Activated CD4-positive, CD25-positive, alpha-beta regulatory T cell treated with anti-CD3 and anti-CD28 coated beads, Interleukin-2, amount 50 U/mL, for 24 hours (primary cell): ENCODE data around the gene BCL2A1.
"Not testable (repeated sequence)": the region's sequence is repeated elsewhere in the genome, so short reads cannot be mapped to it uniquely, and the experiment has no call there.

Source experiments
- ATAC-seq, 2 donors: fragments of 150-1000 bp; cut with Tn5 transposase; one replicate each; pipeline ENCODE4 v1.10.0; 2021; ENCODE audit warnings: mild to moderate bottlenecking in 1 of 2, moderate library complexity in 1 of 2

The BCL2A1 gene

GRCh38 chr15:79956354-79956939 is 14.5 kb downstream of the BCL2A1 start:
- ATAC-seq, result no peak

- no peak for ATAC-seq
These were observed 16.3 kb downstream of the BCL2A1 start for GRCh38 chr15:79954661-79955060.

DNA sequence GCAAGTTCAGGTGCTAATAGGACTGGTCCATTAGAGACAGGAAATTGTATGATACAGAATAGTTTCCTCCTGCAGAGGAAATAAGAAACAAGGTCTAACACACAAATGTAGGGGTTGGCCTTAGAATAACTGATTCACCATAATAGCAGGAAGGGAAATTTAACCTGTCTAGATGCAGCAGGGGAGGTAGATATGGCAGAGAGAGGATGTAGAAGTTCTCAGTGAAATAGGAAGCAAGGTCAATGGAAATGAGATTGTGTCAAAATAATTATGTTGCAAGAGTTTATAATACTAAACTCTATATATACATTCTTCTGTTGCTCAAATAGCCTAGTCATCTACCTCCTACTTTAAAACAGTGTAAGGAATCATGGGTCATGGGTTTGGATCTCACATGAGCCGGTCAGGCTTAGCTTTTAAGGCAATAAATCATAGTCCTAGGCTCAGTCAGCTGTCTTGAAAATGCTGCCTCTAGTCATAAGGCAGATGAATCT is 17.0 kb downstream of the BCL2A1 start:
- peak in 1 of 2 donors; percentile 48 for ATAC-seq

DNA sequence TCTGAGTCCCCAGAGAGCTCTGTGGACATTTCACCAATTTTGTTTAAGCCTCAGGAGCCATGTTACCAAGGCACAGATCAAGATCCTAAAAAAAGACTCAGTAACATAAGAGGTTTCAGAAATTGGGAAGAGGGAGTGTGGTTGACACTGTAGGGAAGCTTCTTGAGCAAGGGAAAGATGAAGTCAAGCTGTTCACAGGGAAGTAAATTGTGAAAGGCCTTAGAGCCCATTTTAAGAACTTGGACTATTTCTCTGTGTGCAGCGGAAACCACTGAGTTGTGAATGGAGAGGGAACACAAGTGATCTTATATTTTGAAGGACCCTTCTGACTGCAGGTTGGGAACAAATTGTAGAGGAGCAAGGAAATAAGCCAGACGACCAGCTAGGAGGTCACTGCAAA is 18.7 kb downstream of the BCL2A1 start:
- no peak for ATAC-seq

DNA sequence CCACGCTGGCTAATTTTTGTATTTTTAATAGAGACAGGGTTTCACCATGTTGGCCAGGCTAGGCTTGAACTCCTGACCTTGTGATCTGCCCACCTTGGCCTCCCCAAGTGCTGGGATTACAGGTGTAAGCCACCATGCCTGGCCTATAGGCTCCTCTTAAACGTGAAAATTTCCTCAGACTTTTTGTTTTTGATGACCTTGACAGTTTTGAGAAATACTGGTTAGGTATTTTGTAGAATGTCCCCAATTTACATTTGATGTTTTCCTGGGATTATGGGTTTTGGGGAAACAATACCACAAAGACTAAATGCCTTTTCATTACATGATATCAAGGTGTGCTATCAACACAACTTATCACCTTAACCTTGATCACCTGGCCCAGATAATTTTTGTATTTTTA is 20.7 kb downstream of the BCL2A1 start:
- no peak for ATAC-seq

GRCh38 chr15:79948761-79949160 is 22.2 kb downstream of the BCL2A1 start:
- no peak for ATAC-seq

GRCh38 chr15:79948095-79948695 is 22.8 kb downstream of the BCL2A1 start:
- peak; percentile 61 to 63 for ATAC-seq

DNA sequence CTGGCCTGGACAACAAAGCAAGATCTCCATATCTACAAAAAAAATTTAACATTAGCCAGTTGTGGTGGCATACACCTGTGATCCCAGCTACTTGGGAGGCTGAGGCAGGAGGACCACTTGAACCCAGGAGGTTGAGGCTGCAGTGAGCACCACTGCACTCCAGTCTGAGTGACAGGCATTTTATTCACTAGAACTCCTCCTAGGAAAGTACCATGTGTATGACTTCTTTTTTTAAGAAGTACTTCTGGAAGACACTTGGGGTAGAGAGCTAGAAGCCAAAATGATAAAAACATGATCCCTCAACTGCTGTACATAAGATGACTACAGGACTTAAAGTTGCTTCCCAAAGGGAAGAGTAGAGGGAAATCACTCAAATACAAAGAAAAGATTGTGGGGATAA is 24.0 kb downstream of the BCL2A1 start:
- no peak for ATAC-seq

DNA sequence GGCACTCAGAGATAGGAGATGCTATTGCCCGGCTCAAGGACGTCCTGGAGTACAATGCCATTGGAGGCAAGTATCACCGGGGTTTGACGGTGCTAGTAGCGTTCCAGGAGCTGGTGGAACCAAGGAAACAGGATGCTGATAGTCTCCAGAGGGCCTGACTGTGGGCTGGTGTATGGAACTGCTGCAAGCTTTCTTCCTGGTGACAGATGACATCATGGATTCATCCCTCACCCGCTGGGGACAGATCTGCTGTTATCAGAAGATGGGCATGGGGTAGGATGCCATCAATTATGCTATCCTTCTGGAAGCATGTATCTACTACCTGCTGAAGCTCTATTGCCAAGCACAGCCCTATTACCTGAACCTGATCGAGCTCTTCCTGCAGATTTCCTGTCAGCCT is 26.4 kb downstream of the BCL2A1 start:
- no peak for ATAC-seq

DNA sequence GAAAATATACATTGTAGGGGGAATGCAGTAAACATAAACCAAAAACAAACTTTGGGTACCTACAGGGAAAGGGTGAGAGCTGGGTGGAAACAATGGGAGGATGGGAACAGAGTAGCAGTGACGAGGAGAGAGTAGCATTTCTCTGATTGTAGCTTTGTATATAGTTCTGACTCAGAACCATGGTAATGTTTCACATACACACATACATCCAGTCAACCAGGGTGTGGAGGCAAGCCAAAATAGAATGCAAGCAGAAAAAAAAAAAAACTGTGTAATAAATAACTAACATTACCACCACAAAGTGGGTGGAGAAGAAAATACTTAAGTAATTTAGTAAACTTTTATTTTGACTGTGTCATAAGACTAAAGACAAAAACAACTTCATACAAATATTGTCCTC is 27.2 kb downstream of the BCL2A1 start:
- peak; percentile 33 to 60 for ATAC-seq

GRCh38 chr15:79942741-79943481 is 28.1 kb downstream of the BCL2A1 start:
- peak; percentile 37 to 38 for ATAC-seq

- ATAC-seq, result no peak
These were observed 31.6 kb downstream of the BCL2A1 start for GRCh38 chr15:79939399-79939798.

GRCh38 chr15:79938143-79938542 is 32.9 kb downstream of the BCL2A1 start:
- no peak for ATAC-seq

- not testable (repeated sequence) for ATAC-seq
These were observed 35.3 kb downstream of the BCL2A1 start for GRCh38 chr15:79935556-79936201.

DNA sequence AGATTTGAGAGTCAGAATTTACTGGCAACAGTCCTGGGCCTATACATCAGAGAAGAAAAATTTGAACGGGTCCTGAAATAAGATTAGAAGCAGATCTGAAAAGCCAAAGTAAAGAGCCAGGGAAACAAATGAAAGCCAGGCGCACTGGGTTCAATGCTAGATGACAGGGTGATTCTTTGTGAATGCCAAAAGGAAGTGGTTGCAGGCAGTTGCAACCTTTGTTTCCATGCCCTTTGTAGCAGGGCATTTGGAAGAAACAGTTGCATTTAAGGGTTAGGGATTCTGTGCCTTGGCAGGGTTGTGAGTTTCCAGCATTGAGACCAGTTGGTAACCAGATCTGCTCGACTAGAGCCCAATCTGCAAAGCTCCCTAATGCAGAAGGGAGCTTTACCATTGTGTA is 37.8 kb downstream of the BCL2A1 start:
- no peak for ATAC-seq

GRCh38 chr15:79932447-79932846 is 38.5 kb downstream of the BCL2A1 start:
- ATAC-seq, result no peak

DNA sequence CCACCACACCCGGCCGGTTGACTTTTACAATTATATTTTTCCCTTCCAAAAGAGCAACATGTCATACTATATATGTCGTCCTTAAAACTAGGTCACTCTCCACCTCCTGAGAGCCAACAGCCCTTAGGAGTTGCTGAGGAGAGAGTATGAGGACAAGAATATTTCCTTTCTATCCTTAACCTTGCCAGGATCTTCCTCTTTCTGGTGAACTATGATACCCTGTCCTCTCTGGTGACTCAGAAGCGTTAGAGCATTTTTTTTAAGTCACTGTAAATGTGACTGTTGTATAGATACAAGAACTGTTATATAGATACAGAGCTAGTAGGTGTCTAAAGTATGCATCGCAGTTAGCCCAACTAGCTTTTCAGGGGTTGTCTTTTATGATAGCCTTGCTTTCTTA is 40.5 kb downstream of the BCL2A1 start:
- no peak for ATAC-seq

DNA sequence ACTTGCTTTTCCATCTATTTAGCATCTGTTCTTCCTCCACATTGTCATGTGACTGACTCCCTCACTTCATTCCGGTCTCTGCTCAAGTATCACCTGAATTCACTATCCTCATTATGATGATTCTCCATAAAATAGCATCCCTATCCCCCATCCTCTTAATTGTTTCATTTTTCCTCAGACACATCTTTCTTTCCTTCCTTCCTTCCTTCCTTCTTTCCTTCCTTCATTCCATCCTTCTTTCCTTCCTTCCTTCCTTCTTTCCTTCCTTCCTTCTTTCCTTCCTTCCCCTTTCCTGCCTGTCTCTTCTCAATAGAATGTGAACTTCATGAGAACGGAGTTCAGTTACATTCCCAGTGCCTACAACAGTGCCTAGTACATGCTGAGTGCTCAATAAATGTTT is 41.6 kb downstream of the BCL2A1 start:
- no peak for ATAC-seq

GRCh38 chr15:79926116-79926515 is 44.9 kb downstream of the BCL2A1 start:
- not testable (repeated sequence) for ATAC-seq

DNA sequence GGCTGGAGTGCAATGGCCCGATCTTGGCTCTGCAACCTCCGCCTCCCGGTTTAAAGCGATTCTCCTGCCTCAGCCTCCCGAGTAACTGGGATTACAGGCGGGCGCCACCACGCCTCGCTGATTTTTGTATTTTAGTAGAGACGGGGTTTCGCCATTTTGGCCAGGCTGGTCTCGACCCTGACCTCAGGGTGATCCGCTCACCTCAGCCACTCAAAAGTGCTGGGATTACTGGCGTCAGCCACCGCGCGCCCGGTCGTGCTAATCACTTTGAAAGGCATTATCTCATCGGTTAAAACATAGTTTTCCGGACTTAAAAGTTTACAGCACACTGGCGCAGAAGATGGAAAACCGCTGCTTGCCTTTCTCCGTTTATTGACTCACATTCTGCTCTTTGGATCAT is 46.6 kb downstream of the BCL2A1 start:
- ATAC-seq, result no peak

GRCh38 chr15:79923515-79924169 is 47.4 kb downstream of the BCL2A1 start:
- peak; percentile 96 to 97 for ATAC-seq

GRCh38 chr15:79923079-79923514 is 47.9 kb downstream of the BCL2A1 start:
- peak; percentile 36 to 44 for ATAC-seq

- ATAC-seq, result no peak
These were observed 48.4 kb downstream of the BCL2A1 start for GRCh38 chr15:79922512-79923078.
